Hepatocyte (in vitro differentiated cells): ENCODE measurements around the gene DIPK1B. TPM values are rescaled to one million over a fixed set of nuclear protein-coding genes. Genes with fewer than 3 reads are reported as not detected.
A peak's percentile ranks its signal among the peaks of the same experiment; 100 is the strongest.

Source experiments
- DNase-seq: peaks from one replicate; pipeline ENCODE4 v3.0.0-alpha.2; 2016; ENCODE audit warnings: low spot score
- H2AFZ ChIP-seq: fragments of 200-600 bp; sonication (generic); 2 replicates; pipeline ENCODE4 v1.6.0; 2016; ENCODE audit warnings: antibody characterized with exemption, mild to moderate bottlenecking
- H3K27ac ChIP-seq: fragments of 200-600 bp; sonication (generic); 2 replicates; pipeline ENCODE4 v1.5.1; 2016; ENCODE audit warnings: mild to moderate bottlenecking
- H3K27me3 ChIP-seq: fragments of 200-600 bp; sonication (generic); 2 replicates; pipeline ENCODE4 v1.6.1; 2016
- H3K36me3 ChIP-seq: fragments of 200-600 bp; sonication (generic); replicated peaks from 2 replicates; pipeline ENCODE4 v1.5.1; 2016; ENCODE audit warnings: low read depth; ENCODE audit not compliant: insufficient read depth
- H3K4me1 ChIP-seq: fragments of 200-600 bp; sonication (generic); 2 replicates; pipeline ENCODE4 v1.5.1; 2016; ENCODE audit warnings: mild to moderate bottlenecking, moderate library complexity; ENCODE audit not compliant: insufficient read depth
- H3K4me2 ChIP-seq: fragments of 200-600 bp; sonication (generic); 2 replicates; pipeline ENCODE4 v1.6.0; 2016
- H3K4me3 ChIP-seq: fragments of 200-600 bp; sonication (generic); 2 replicates; pipeline ENCODE4 v1.5.1; 2016; ENCODE audit warnings: mild to moderate bottlenecking
- H3K79me2 ChIP-seq: fragments of 200-600 bp; sonication (generic); 2 replicates; pipeline ENCODE4 v1.6.0; 2017; ENCODE audit warnings: mild to moderate bottlenecking
- H3K9me2 ChIP-seq: fragments of 200-600 bp; sonication (generic); replicated peaks from 2 replicates; pipeline ENCODE4 v1.6.0; 2017; ENCODE audit warnings: mild to moderate bottlenecking; ENCODE audit not compliant: insufficient read depth
- H3K9me3 ChIP-seq: fragments of 200-600 bp; sonication (generic); 2 replicates; pipeline ENCODE4 v1.5.1; 2016; ENCODE audit warnings: low read depth, mild to moderate bottlenecking
- H4K20me1 ChIP-seq: fragments of 200-600 bp; sonication (generic); 2 replicates; pipeline ENCODE4 v1.6.0; 2016; ENCODE audit warnings: mild to moderate bottlenecking; ENCODE audit not compliant: insufficient read depth, poor library complexity, severe bottlenecking
- CTCF ChIP-seq: fragments of 200-600 bp; sonication (generic); IDR thresholded peaks from 2 replicates; pipeline ENCODE4 v1.5.1; 2016; ENCODE audit warnings: antibody characterized with exemption, mild to moderate bottlenecking; ENCODE audit not compliant: poor library complexity
- EZH2 ChIP-seq: fragments of 200-600 bp; sonication (generic); IDR thresholded peaks from 2 replicates; pipeline ENCODE4 v1.6.1; 2016; ENCODE audit warnings: antibody characterized with exemption, mild to moderate bottlenecking, borderline replicate concordance
- EZH2phosphoT487 ChIP-seq: fragments of 200-600 bp; sonication (generic); IDR thresholded peaks from one replicate; pipeline ENCODE4 v1.6.1; 2018; ENCODE audit warnings: antibody characterized with exemption, mild to moderate bottlenecking, low read depth, moderate library complexity; ENCODE audit not compliant: unreplicated experiment, severe bottlenecking
- WGBS: methylation state at CpG from one replicate; pipeline ENCODE4 v1.1.6; 2016; ENCODE audit warnings: low lambda C conversion rate; ENCODE audit errors: missing lambda C conversion rate; 5-methylcytosine and 5-hydroxymethylcytosine counted together
- polyA plus RNA-seq: library from polyadenylated mRNA; unstranded; fragments of >200 nt; fragmentation: Nextera tagmentation; extraction: Ambion mirVana; gene quantifications from 2 replicates; pipeline ENCODE4 v1.2.1, GENCODE V29; 2016
- total RNA-seq: library from RNA; depleted of rRNA; stranded (reverse); fragments of >200 nt; gene quantifications from 2 replicates; pipeline ENCODE4 v1.2.3, GENCODE V29; 2014

DIPK1B gene
- total and polyA plus RNA-seq, 2 experiments from 2014 or later: 33.3 to 39.4 TPM

GRCh38 chr9:136724772-136725171 is 12.4 kb downstream of the DIPK1B start:
- Histone ChIP-seq H3K9me3 (no peaks in the 10 kb centered on the region), H3K27me3 (no peaks in the 10 kb centered on the region), H3K4me2 (peak overlapping the region; percentile 2), H3K27ac (no peak overlapping the region), H2AFZ (no peak overlapping the region), H4K20me1 (peaks cover 65% of the 10 kb centered on the region), H3K79me2 (peaks cover 40% of the 10 kb centered on the region), H3K36me3 (no peaks in the 10 kb centered on the region), H3K9me2 (no peaks in the 10 kb centered on the region), H3K4me1 (peaks cover 33% of the 10 kb centered on the region), H3K4me3 (no peak overlapping the region)
- 95% methylated on average over 7 of the region's 7 CpGs for WGBS
- TF ChIP-seq CTCF (no peak), EZH2phosphoT487 (no peak), EZH2 (no peak)
- DNase-seq: no peak

- Histone ChIP-seq H3K4me1 (peaks cover 28% of the 10 kb centered on the region), H3K4me2 (peak overlapping the region; percentile 98), H3K36me3 (no peaks in the 10 kb centered on the region), H3K9me2 (no peaks in the 10 kb centered on the region), H3K27me3 (no peaks in the 10 kb centered on the region), H3K79me2 (peaks cover 48% of the 10 kb centered on the region), H4K20me1 (peaks cover 65% of the 10 kb centered on the region), H2AFZ (no peak overlapping the region), H3K27ac (peak overlapping the region; percentile 73), H3K9me3 (no peaks in the 10 kb centered on the region), H3K4me3 (peak overlapping the region; percentile 19)
- peak; percentile 65 for DNase-seq
- TF ChIP-seq EZH2phosphoT487: no peak
- TF ChIP-seq CTCF: no peak
- TF ChIP-seq EZH2: no peak
- 39% methylated on average over 10 of the region's 10 CpGs for WGBS
These were observed 13.2 kb downstream of the DIPK1B start for GRCh38 chr9:136725612-136726011.

GRCh38 chr9:136726118-136726517 is 13.7 kb downstream of the DIPK1B start:
- Histone ChIP-seq H3K27ac (peak overlapping the region; percentile 73), H3K36me3 (no peaks in the 10 kb centered on the region), H3K4me1 (peaks cover 23% of the 10 kb centered on the region), H4K20me1 (peaks cover 64% of the 10 kb centered on the region), H3K9me2 (no peaks in the 10 kb centered on the region), H3K27me3 (no peaks in the 10 kb centered on the region), H2AFZ (no peak overlapping the region), H3K79me2 (peaks cover 53% of the 10 kb centered on the region), H3K9me3 (no peaks in the 10 kb centered on the region), H3K4me2 (peak overlapping the region; percentile 98), H3K4me3 (peak overlapping the region; percentile 19)
- no peak for DNase-seq
- TF ChIP-seq EZH2 (no peak), CTCF (no peak), EZH2phosphoT487 (no peak)
- WGBS: 62% methylated on average over 16 of the region's 16 CpGs
